ENCODE data around the gene TMEM132D. TPM values are rescaled to one million over a fixed set of nuclear protein-coding genes. Genes with fewer than 3 reads are reported as not detected.

Gene TMEM132D
- total and polyA plus RNA-seq, 2 donors from 2014 or later, result 0.13 TPM; not detected in 1

GRCh38 chr12:129564768-129565167 lies 339.1 kb downstream of the TMEM132D start:
- Histone ChIP-seq H3K9ac (ENCODE audit: low read length in 3 of 3) (no peak overlapping the region), H3K9me3 (ENCODE audit: control insufficient read depth in 2 of 3, insufficient read depth in 1 of 3, low read length in 3 of 3) (no peaks in the 10 kb centered on the region), H3K4me3 (ENCODE audit: low read length in 3 of 3) (no peak overlapping the region), H3K36me3 (ENCODE audit: control insufficient read depth in 2 of 3, insufficient read depth in 3 of 3, low read length in 3 of 3) (no peaks in the 10 kb centered on the region), H3K4me1 (ENCODE audit: control insufficient read depth in 2 of 3, insufficient read depth in 2 of 3, low read depth in 1 of 3, low read length in 3 of 3) (no peaks in the 10 kb centered on the region), H3K27ac (ENCODE audit: low read depth in 2 of 2, low read length in 2 of 2) (no peak overlapping the region), H3K27me3 (ENCODE audit: control insufficient read depth, insufficient read depth, low read length) (no peaks in the 10 kb centered on the region)
- DNase-seq, result no peak
- no peak for TF ChIP-seq CTCF (IDR thresholded peaks at IDR 0.05; ENCODE audit: borderline replicate concordance, extremely low read depth, insufficient read depth)
- intact Hi-C loops (cut with DNase I), result no loop called here
- FAIRE-seq, result no peak

GRCh38 chr12:129563266-129563665 lies 340.6 kb downstream of the TMEM132D start:
- FAIRE-seq (no peak), DNase-seq (no peak)
- H3K9me3 ChIP-seq (ENCODE audit: control insufficient read depth in 2 of 3, insufficient read depth in 1 of 3, low read length in 3 of 3), result no peaks in the 10 kb centered on the region
- no peak overlapping the region for H3K4me3 ChIP-seq (ENCODE audit: low read length in 3 of 3)
- H3K36me3 ChIP-seq (ENCODE audit: control insufficient read depth in 2 of 3, insufficient read depth in 3 of 3, low read length in 3 of 3), result no peaks in the 10 kb centered on the region
- no peaks in the 10 kb centered on the region for H3K4me1 ChIP-seq (ENCODE audit: control insufficient read depth in 2 of 3, insufficient read depth in 2 of 3, low read depth in 1 of 3, low read length in 3 of 3)
- H3K27ac ChIP-seq (ENCODE audit: low read depth in 2 of 2, low read length in 2 of 2), result no peak overlapping the region
- H3K9ac ChIP-seq (ENCODE audit: low read length in 3 of 3), result no peak overlapping the region
- TF ChIP-seq CTCF (IDR thresholded peaks at IDR 0.05; ENCODE audit: borderline replicate concordance, extremely low read depth, insufficient read depth), result no peak
- intact Hi-C loops (cut with DNase I), result no loop called here
- H3K27me3 ChIP-seq (ENCODE audit: control insufficient read depth, insufficient read depth, low read length), result no peaks in the 10 kb centered on the region

- intact Hi-C loops (cut with DNase I), result no loop called here
- no peaks in the 10 kb centered on the region for H3K4me1 ChIP-seq (ENCODE audit: control insufficient read depth in 2 of 3, insufficient read depth in 2 of 3, low read depth in 1 of 3, low read length in 3 of 3)
Observed at GRCh38 chr12:129561304-129561703, 342.5 kb downstream of the TMEM132D start.

More at GRCh38 chr12:129561304-129561703, 342.5 kb downstream of the TMEM132D start:
- Histone ChIP-seq H3K36me3 (ENCODE audit: control insufficient read depth in 2 of 3, insufficient read depth in 3 of 3, low read length in 3 of 3) (no peaks in the 10 kb centered on the region), H3K9ac (ENCODE audit: low read length in 3 of 3) (no peak overlapping the region), H3K9me3 (ENCODE audit: control insufficient read depth in 2 of 3, insufficient read depth in 1 of 3, low read length in 3 of 3) (no peaks in the 10 kb centered on the region), H3K4me3 (ENCODE audit: low read length in 3 of 3) (no peak overlapping the region), H3K27ac (ENCODE audit: low read depth in 2 of 2, low read length in 2 of 2) (no peak overlapping the region), H3K27me3 (ENCODE audit: control insufficient read depth, insufficient read depth, low read length) (no peaks in the 10 kb centered on the region)
- no peak for DNase-seq
- no peak for FAIRE-seq
- TF ChIP-seq CTCF (IDR thresholded peaks at IDR 0.05; ENCODE audit: borderline replicate concordance, extremely low read depth, insufficient read depth), result no peak

Data from kidney (tissue), 14 donors.